HepG2 (cell line): ENCODE data around the gene SETD5. TPM values are rescaled to one million over a fixed set of nuclear protein-coding genes. Genes with fewer than 3 reads are reported as not detected.
A peak's percentile ranks its signal among the peaks of the same experiment; 100 is the strongest.

Source experiments
- ATAC-seq: fragments of 200-7000 bp; cut with Tn5 transposase; 3 replicates; pipeline ENCODE4 v1.9.1; 2020; ENCODE audit warnings: mild to moderate bottlenecking, moderate library complexity
- BruUV-seq: library from RNA; stranded (reverse); fragments of 400-500 nt; replicated peaks from 2 replicates; lab custom pipeline; 2021; lab: Mats Ljungman, UMichigan
- CTCF ChIA-PET: fragments of 300-600 bp; formaldehyde crosslinking; extraction: SDS; loops from one replicate; lab custom pipeline; 2021; ENCODE audit warnings: low total read pairs, inconsistent platforms, low intra/inter-chr PET ratio; lab: Yijun Ruan, JAX
- POLR2A ChIA-PET: fragments of 350-600 bp; sonication (Branson Sonifier 250); formaldehyde crosslinking; loops from one replicate; lab custom pipeline; 2020; ENCODE audit warnings: antibody characterized with exemption, inconsistent platforms; lab: Yijun Ruan, JAX
- DNase-seq: peaks from one replicate; pipeline ENCODE4 v3.0.0-alpha.2; 2015; ENCODE audit warnings: low spot score
- FAIRE-seq: peaks from 3 replicates; lab custom pipeline; 2011; peaks lifted over from hg19 to GRCh38; lab: Jason Lieb, UNC
- H2AFZ ChIP-seq: one replicate; pipeline ENCODE4 v1.6.1; 2011; ENCODE audit warnings: low read length, inconsistent platforms
- H3K27ac ChIP-seq: fragments of 300-600 bp; 3 replicates; pipeline ENCODE4 v1.8.0; 2011; ENCODE audit warnings: mixed run types, mild to moderate bottlenecking, mixed read lengths, low read length, inconsistent platforms; ENCODE audit not compliant: insufficient read depth; ENCODE audit errors: extremely low read length
- H3K27me3 ChIP-seq, 2 experiments: fragments of 200-600 bp in 1 of 2; 2 replicates in 1 of 2; 3 replicates in 1 of 2; pipeline versions ENCODE4 v1.6.0 to v1.8.0; 2011; ENCODE audit warnings: low read length in 2 of 2, mild to moderate bottlenecking in 2 of 2, moderate library complexity in 2 of 2, inconsistent platforms in 1 of 2; ENCODE audit not compliant: insufficient read depth in 2 of 2, control insufficient read depth in 1 of 2
- H3K36me3 ChIP-seq, 2 experiments: fragments of 200-600 bp in 1 of 2; replicated peaks in 1 of 2; 2 replicates in 1 of 2; 3 replicates in 1 of 2; pipeline versions ENCODE4 v1.5.1 to v1.8.0; 2011; ENCODE audit warnings: low read length in 2 of 2, inconsistent platforms in 1 of 2; ENCODE audit not compliant: insufficient read depth in 2 of 2, control insufficient read depth in 1 of 2
- H3K4me1 ChIP-seq: 2 replicates; pipeline ENCODE4 v1.5.1; 2012; ENCODE audit warnings: low read length, inconsistent platforms; ENCODE audit not compliant: insufficient read depth
- H3K4me2 ChIP-seq: 2 replicates; pipeline ENCODE4 v1.6.0; 2011; ENCODE audit warnings: low read depth, low read length, inconsistent platforms
- H3K4me3 ChIP-seq, 3 experiments: fragments of 200-600 bp in 1 of 3; sonication (generic), shearing (Covaris generic) in 1 of 3; replicated peaks in 1 of 3; 2 replicates each; pipeline ENCODE4 v1.5.1; 2011 to 2016; ENCODE audit warnings: low read length in 3 of 3, inconsistent platforms in 2 of 3, low read depth in 2 of 3, mild to moderate bottlenecking in 2 of 3, control low read depth in 1 of 3, mixed read lengths in 1 of 3; ENCODE audit not compliant: insufficient read depth in 1 of 3
- H3K79me2 ChIP-seq: one replicate; pipeline ENCODE4 v1.6.1; 2011; ENCODE audit warnings: low read length, inconsistent platforms; ENCODE audit not compliant: insufficient read depth
- H3K9ac ChIP-seq: 2 replicates; pipeline ENCODE4 v1.6.0; 2011; ENCODE audit warnings: mild to moderate bottlenecking, low read depth, low read length, inconsistent platforms; ENCODE audit not compliant: insufficient read depth
- H3K9me3 ChIP-seq: 2 replicates; pipeline ENCODE4 v1.5.1; 2012; ENCODE audit warnings: mild to moderate bottlenecking, low read length
- H4K20me1 ChIP-seq: 2 replicates; pipeline ENCODE4 v1.6.0; 2011; ENCODE audit warnings: inconsistent platforms, mild to moderate bottlenecking, low read length, moderate library complexity; ENCODE audit not compliant: insufficient read depth
- DZIP1 ChIP-seq: sonication (generic); formaldehyde crosslinking; IDR thresholded peaks from 2 replicates; pipeline ENCODE4 v1.5.0; 2020; ENCODE audit warnings: mild to moderate bottlenecking, missing genetic modification reagents
- HNF4G ChIP-seq, 2 experiments: sonication (generic) in 1 of 2; formaldehyde crosslinking in 1 of 2; IDR thresholded peaks; 2 replicates each; pipeline versions ENCODE4 v1.4.0 to v1.6.1; 2011 to 2020; ENCODE audit warnings: borderline replicate concordance in 2 of 2, low read depth in 2 of 2, mild to moderate bottlenecking in 2 of 2, low read length in 1 of 2, missing genetic modification reagents in 1 of 2, moderate library complexity in 1 of 2
- KDM4B ChIP-seq: sonication (generic); formaldehyde crosslinking; IDR thresholded peaks from 2 replicates; pipeline ENCODE4 v1.4.0; 2020; ENCODE audit warnings: missing genetic modification reagents
- MATR3 ChIP-seq: sonication (generic); formaldehyde crosslinking; IDR thresholded peaks from 2 replicates; pipeline ENCODE4 v1.4.0; 2020; ENCODE audit warnings: missing genetic modification reagents
- POLR2A ChIP-seq, 2 experiments: IDR thresholded peaks; 2 replicates each; pipeline ENCODE4 v1.6.1; 2011; ENCODE audit warnings: low read depth in 2 of 2, low read length in 2 of 2, mild to moderate bottlenecking in 1 of 2, moderate library complexity in 1 of 2; ENCODE audit not compliant: insufficient read depth in 1 of 2
- TRAFD1 ChIP-seq: sonication (generic); formaldehyde crosslinking; IDR thresholded peaks from 2 replicates; pipeline ENCODE4 v1.5.1; 2020; ENCODE audit warnings: missing genetic modification reagents, mild to moderate bottlenecking, borderline replicate concordance
- U2AF2 ChIP-seq: fragments of 200-400 bp; formaldehyde crosslinking; IDR thresholded peaks from 2 replicates; pipeline ENCODE4 v1.6.1; 2017; ENCODE audit warnings: low read depth, mild to moderate bottlenecking, low read length
- ZBTB25 ChIP-seq: IDR thresholded peaks from 2 replicates; pipeline ENCODE4 v1.6.1; 2018; ENCODE audit warnings: missing genetic modification reagents
- ZNF337 ChIP-seq: sonication (generic); formaldehyde crosslinking; IDR thresholded peaks from 2 replicates; pipeline ENCODE4 v1.5.1; 2020; ENCODE audit warnings: missing genetic modification reagents, low read depth, mild to moderate bottlenecking, borderline replicate concordance
- ZNF609 ChIP-seq: sonication (generic); formaldehyde crosslinking; IDR thresholded peaks from 2 replicates; pipeline ENCODE4 v1.4.0; 2020; ENCODE audit warnings: mild to moderate bottlenecking, missing genetic modification reagents, borderline replicate concordance
- ZSCAN21 ChIP-seq: sonication (generic); formaldehyde crosslinking; IDR thresholded peaks from 2 replicates; pipeline ENCODE4 v1.8.0; 2022; ENCODE audit warnings: mild to moderate bottlenecking, missing genetic modification reagents, moderate library complexity, borderline replicate concordance
- WGBS: methylation state at CpG from one replicate; pipeline ENCODE4 v1.1.6; 2017; ENCODE audit warnings: low lambda C conversion rate; 5-methylcytosine and 5-hydroxymethylcytosine counted together
- in situ Hi-C: cut with HindIII; loops from 2 replicates; pipeline ENCODE4 v1.10.0; 2017; ENCODE audit warnings: low pct_unique_long_range_greater_than_20kb; ENCODE audit not compliant: extremely low pct_ligation_motif_present
- intact Hi-C: fragments of 100-400 bp; cut with micrococcal nuclease; formaldehyde crosslinking; loops from one replicate; pipeline ENCODE4 v1.10.0; 2022; ENCODE audit not compliant: unreplicated experiment
- polyA plus RNA-seq, 8 experiments: library from polyadenylated mRNA; depleted of rRNA in 3 of 8; stranded (reverse) in 7 of 8; unstranded in 1 of 8; fragments of >200 nt; fragmentation: Illumina TruSeq in 4 of 8; extraction: Trizol in 4 of 8; gene quantifications; 2 replicates each; pipeline versions ENCODE4 v1.2.1 to v1.2.3, GENCODE V29; 2011 to 2016; ENCODE audit warnings: low read depth in 4 of 8, missing spikeins in 1 of 8, mixed read lengths in 1 of 8; ENCODE audit not compliant: insufficient read depth in 1 of 8
- total RNA-seq, 5 experiments: library from RNA; depleted of rRNA; stranded (reverse); fragments of >200 nt; fragmentation: Illumina TruSeq; extraction: Trizol; gene quantifications; 2 replicates each; pipeline ENCODE4 v1.2.3, GENCODE V29; 2016; ENCODE audit warnings: low read depth in 1 of 5

The SETD5 gene
- total and polyA plus RNA-seq, 2 of the 13 experiments (the other 11 are each of a cell fraction or from before 2014, with no cell fraction given): 46.8 to 95.8 TPM

- TF ChIP-seq ZNF337 (CRISPR knock-in tag) (no peak), KDM4B (CRISPR knock-in tag) (no peak), U2AF2 (no peak), DZIP1 (CRISPR knock-in tag) (no peak), HNF4G (IDR thresholded peaks at IDR 0.05; ENCODE audit: borderline replicate concordance, low read depth, low read length) (no peak), HNF4G (CRISPR knock-in tag; IDR thresholded peaks at IDR 0.05; ENCODE audit: borderline replicate concordance, low read depth) (no peak), MATR3 (CRISPR knock-in tag) (no peak)
Measured at GRCh38 chr3:9448071-9448470, 50.7 kb downstream of the SETD5 start (continued).

GRCh38 chr3:9448643-9449042, 51.2 kb downstream of the SETD5 start:
- H3K79me2 ChIP-seq: peaks cover 5% of the 10 kb centered on the region
- WGBS: 93% methylated on average over 1 of the region's 1 CpG
- ChIA-PET CTCF (no interaction called here), POLR2A (no interaction called here)
- no peak for FAIRE-seq
- ATAC-seq: 0 out of 3 replicates have a peak, but pooled peaks have one; percentile 27
- H3K27ac ChIP-seq: no peak overlapping the region
- no peaks in the 10 kb centered on the region for H3K27me3 ChIP-seq
- no peaks in the 10 kb centered on the region for H3K4me1 ChIP-seq
- H4K20me1 ChIP-seq: no peaks in the 10 kb centered on the region; the same call in 1 of the 2 replicates
- H3K9ac ChIP-seq: no peak overlapping the region
- H3K9me3 ChIP-seq: no peaks in the 10 kb centered on the region
- H3K4me3 ChIP-seq: no peak overlapping the region
- H2AFZ ChIP-seq: no peak overlapping the region
- no peak for DNase-seq
- H3K4me2 ChIP-seq: no peak overlapping the region
- BruUV-seq: no TSS peak
- intact Hi-C loops: no loop called here
- H3K36me3 ChIP-seq: peaks cover 29 to 93% of the 10 kb centered on the region in 2 experiments
- in situ Hi-C loops: no loop called here
- no peak for TF ChIP-seq ZNF609
- TF ChIP-seq ZSCAN21 (CRISPR knock-in tag): no peak
- TF ChIP-seq TRAFD1 (CRISPR knock-in tag): no peak
- no peak for TF ChIP-seq POLR2A (IDR thresholded peaks at IDR 0.05; ENCODE audit: insufficient read depth in 1 of 2, low read depth in 2 of 2, low read length in 2 of 2)
- TF ChIP-seq ZBTB25 (CRISPR knock-in tag): no peak
